Eye (tissue), 1 donor: ENCODE results near the gene FPR1.
A peak's percentile ranks its signal among the peaks of the same experiment; 100 is the strongest.

Experiments used
- DNase-seq: peaks from one replicate; pipeline ENCODE4 v3.0.0-alpha.2; 2015

Gene FPR1

DNA sequence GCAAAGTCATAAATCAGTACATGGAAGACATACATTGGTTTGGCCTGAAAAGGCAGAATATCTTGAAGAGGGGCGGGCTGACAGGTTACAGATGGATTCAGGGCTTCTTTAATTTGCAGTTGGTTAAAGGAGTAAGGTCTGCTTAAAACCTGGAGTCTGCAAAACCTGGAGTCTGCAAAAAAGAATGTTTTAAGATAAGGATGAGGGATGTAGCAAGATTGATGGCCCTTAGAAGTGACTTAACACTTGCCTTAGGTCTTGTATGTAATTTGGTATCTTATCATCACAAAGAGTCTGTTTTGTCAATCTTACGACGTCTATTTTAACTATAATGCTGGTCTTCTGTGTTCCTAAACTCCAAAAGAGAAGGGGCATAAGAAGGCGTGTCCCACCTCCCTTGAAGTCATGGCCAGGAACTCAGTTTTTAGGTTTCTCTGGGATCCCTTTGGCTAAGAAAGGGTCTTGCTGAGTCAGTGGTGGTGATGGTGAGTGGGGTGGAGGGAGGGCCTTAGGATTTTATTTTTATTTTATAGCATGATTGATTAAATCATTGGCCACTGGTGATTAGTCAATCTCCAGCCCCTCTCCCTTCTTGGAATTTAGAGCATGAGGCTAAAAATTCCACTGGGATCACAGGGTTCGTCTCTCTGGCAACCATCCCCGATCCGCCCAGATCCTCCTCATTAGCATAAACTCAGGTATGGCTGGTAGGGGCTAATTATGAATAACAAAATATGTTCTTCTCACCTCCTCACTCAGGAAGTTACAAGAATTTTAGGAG is 17.7 kb downstream of the FPR1 start:
- DNase-seq: no peak

DNA sequence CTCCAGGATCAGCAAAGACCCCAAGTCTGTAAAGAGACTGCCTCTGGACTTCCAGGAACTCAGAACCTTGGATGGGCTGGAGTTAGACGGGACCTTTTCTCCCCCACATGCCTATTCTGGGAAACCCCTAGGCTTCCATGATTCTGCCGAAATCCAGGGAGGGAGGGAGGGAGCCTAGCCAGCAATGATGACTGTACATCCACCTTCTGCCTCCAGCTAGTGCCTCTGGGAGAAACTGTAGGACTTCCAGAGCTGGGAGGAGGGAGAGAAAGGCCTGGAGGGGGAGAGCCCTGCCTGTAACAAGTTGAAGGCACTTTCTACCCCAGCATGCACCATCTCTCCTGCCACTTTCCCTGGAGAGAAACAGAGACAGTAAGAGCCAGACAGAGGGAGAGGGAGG is 21.9 kb downstream of the FPR1 start:
- no peak for DNase-seq

DNA sequence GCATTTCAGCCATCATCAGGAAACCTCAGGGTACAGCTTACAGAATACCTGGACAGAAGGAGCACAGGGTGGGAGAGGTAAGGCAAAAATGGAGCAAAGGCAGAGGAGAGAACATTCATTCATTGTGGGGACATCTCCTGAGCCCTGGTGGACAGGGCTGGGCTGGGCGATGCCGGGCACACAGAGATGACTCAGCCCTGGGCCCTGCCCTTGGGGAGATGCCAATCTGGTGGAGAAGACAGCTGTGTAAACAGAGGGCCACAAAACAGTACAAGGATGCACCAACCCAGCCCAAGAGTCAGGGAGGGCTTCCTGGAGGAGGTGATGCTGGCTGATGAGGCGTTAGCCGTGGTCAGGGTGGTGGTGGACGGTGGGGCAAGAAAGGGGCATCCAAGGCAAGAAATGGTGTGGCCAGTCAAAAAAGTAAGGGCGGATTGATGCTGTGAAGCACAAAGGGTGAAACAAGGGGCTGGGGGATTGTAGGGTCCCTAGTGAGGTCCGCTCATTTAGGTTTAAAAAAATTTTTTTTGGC is 24.3 kb downstream of the FPR1 start:
- no peak for DNase-seq

DNA sequence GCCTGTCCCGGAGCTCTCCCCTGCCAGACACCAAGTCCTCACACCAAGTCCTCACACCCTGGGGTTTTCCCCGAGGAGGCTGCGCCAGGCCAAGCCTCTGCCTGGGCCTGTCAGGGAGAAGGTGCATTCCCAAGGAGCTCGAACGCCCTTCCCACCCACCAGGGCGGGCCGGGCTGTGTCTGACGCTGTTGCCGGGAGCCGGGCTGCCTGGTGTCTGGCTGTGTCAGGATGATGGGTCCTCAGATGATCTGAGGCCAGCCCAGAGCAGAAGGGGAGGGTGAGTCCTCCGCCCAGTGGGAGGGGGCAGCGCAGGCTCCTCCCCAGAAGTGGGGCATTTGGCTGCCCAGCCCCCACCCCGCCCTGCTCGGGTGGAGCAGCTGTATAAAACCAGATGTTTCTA is 25.6 kb downstream of the FPR1 start:
- DNase-seq: peak; percentile 54

DNA sequence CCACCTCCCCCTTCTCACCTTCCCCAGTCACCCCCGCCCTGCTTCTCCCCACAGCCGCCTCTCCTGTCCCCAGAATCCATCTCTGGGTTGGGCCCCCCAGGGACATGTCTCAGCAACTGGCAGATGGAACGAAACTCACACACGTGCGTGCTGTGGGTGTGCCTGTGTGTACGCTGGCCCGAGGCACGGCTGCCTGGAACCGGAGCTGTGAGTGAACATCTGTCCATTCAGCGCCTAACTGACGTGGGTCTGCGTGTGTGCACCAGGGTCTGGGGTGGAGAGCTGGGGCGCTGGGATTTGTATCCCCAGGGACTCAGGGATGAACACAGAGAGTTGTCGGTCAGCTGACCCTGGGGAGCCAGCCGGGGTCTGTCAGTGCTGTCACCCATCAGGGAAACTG is 27.1 kb downstream of the FPR1 start:
- DNase-seq: no peak

DNA sequence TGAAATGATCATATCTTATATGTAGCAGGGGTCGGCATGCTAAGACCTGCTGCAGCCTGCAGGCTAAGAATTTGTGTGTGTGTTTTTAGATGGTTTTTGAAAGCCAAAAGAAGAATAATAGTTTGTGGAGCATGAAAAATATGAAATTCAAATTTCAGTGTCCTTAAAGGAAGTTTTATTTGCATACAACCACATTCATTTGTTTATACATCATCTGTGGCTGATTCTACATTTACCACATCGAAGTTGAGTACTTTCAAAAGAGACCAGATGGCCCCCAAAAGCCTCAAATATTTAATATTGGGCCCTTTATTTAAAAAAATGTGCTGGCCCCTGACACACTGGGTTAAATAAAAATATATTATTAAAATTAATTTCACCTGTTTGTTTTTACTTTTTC is 29.2 kb downstream of the FPR1 start:
- DNase-seq: no peak

DNA sequence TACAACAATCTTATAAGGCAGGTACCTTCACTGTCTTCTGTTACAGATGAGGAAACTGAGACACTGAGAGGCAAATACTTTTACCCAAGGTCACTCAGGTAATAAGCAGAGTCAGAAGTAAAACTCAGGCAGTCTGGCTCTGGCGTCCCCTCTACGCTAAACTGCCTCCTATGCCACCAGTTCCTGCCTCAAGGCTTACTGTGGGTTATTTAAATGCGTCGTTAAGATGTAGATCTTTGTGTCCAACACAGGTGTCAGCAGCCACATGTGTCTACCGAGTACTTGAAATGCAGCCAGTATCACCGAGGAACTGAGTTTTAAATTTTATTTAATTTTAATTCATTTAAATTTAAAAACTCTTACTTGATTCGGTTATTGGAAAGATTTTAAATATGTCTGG is 29.8 kb downstream of the FPR1 start:
- no peak for DNase-seq

DNA sequence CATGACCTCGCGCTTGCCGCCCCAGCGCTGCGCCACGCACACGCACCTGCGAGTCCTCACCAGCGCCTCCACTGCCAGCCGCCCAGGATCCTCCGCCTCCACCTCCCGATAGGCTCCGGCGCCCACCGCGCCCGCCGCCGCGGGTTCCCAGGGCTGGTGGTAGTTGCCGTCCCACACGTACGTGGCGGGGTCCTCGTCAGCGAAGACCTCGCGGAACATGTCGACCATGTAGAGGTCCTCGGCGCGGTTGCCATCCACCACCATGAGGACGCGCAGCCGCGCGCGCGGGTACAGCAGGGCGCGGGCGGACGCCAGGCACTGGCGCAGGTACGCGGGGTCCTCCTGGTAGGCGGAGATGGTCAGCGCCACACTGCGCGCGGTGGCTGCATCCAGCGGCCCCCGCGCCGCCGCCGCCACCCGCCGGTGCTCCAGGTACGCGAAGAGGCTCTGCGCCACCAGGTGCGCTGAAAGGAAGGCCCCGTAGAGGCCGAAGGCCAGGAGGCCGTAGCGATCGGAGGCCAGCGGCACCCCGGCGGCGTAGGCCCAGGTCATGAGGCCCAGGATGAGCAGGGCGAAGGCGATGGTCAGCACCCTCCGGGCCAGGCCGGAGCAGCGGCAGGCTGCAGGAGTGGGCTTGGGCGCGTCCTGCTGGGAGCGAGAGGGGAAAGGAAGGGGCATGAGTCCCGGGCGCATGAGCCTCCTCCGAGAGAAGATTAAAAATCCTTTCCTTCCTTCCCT is 32.3 kb downstream of the FPR1 start:
- DNase-seq: no peak

DNA sequence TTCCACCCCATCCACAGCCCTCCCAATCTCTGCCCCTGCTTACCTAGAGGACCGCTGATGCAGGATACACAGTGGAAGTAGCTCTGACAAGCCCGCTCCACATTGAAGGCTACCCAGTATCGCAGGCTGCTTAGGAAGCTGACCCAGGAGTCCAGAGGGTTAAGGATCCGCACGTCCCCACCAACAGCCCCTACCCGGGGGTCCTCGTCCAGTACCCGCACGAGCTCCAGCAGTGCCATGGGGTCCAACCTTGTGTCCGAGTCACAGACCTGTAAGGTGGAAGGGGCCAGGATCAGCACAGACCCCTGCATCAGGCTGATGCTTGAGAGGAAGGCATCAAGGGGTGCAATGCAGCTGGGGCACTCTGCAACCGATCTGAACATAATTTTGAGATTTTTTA is 34.8 kb downstream of the FPR1 start:
- no peak for DNase-seq

DNA sequence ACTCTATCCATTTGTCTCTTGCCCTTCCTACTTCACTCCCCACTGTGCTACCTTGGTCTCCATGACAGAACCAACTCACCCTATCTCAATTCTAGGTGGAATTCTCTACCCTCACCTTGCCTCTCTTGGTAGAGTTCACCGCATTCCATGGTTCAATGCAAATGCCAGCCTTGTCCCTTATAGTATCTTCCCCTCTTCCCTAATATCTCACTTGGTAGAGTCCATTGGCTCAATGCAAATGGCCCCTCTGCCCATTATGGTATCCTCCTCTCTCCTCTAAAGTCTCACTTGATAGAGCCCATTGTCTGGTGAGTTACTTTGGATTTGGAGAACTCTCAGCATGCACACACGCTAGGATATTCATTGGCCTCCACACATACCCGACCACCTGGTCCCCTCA is 35.8 kb downstream of the FPR1 start:
- no peak for DNase-seq

DNA sequence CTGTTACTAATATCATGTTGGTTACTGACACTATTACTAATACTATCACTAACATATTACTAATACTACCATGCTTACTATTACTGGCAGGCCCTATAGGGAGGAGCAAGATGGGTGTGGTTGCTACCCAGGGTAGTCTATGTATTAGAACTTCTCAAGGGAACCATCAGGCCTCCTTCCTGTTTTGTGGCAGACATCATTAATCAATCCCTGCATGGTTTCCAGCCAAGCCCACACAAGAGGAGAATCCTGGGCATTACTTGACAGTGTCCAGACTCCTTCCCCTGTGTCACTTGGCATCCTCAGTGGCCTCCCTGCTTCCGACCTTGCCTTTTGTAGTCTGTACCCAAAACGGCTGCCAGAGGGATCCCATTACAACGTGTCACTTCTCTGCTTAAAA is 36.8 kb downstream of the FPR1 start:
- no peak for DNase-seq

DNA sequence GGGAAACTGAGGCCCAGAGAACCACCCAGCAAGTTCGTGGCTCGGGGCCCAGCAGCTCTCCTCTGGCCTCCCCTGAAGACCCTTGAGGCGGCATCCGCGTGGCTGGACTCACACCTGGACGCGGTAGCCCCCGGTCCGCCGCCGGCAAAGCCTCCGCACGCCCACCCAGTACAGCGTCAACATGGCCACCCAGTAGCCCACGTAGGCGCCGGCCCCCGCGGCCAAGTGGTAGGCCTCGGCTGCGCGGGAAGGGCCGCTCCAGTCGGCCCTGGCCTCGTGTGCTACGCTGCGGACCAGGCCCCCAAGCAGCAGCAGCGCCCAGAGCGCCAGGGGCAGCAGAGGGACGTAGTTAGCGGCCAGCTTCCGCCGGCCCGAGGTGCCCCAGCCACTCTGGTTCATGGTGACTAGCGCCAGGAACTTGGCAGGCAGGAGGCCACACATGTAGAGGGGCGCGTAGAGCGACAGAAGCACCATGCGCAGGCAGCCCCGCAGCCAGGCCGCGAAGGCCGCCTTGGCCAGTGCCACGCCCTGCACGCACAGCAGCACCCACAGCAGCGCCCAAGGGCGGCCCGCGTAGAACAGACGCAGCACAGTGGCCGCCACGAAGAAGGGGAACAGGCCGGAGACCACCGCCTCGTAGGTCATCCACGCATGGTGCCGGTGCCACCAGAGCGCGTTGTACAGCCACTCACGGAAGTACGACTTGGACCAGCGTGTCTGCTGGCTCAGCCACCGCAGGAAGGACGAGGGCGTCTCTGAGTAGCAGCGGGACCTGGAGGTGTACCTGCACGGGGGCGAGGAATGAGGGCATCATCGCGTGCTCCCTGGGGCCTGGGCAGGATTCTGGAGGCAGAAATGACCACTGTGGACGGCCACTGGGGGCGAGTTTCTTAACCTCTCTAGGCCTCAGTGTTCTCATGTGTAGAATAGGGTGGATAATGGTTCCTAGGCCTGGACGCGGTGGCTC is 38.1 kb downstream of the FPR1 start:
- no peak for DNase-seq

DNA sequence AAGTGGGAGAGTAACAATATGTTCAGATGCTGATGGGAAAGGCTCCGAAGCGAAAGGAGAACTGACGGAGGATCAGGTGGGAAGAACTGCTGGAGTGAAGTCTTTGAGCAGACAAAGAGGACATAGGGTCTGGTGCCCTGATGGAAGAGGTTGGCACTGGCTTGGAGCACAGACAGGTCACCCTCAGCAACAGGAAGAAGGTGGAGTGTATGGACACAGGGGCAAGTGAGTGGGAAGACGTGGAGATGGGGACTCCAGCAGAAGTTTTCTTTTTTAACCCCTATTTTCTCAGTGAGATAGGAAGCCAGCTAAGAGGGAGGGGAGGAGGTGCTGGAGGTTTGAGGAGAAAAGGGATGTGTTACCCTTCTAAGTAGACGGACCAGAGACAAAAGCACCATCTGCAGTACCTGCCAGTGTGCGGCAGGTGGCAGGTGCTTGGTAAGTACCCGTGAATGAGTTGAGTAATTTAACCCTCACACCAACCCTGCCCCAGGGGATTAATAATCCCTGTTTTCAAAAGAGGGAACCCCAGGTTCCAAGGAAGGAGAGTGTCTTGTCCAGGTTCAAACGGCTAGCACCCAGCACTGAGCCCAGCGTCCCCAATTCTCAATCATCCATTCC is 39.1 kb downstream of the FPR1 start:
- peak; percentile 41 for DNase-seq

DNA sequence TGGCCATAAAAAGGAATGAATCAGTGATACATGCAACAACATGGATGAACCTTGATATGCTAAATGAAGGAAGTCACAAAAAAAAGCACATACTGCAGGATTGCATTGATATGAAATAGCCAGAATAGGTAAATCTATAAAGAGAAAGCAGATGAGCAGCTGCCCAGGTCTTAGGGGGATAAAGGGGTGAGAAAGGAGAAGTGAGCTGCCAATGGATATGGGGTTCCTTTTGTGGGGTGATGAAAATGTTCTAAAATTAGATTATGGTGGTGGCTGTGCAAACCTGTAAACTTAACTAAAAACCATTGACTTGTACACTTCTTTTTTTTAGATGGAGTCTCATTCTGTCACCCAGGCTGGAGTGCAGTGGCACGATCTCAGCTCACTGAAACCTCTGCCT is 40.0 kb downstream of the FPR1 start:
- no peak for DNase-seq

DNA sequence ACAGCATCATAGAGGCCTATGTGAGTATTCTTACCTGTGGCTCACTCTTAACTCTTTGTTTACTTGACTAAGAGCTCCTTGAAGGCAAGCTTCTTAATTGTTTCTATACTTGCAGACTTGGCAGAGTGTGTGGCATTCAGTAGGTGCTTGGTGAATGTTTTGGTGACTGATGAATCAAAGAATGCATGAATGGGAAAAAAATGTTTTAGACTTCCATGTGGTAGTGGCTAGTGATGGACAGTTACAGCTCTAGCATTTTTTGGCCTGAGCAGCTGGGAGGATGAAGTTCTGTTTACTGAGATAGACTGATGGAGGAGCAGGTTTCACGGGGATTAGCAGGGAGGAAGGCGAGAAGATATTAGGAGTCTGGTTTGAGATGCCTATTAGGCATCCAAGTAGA is 41.5 kb downstream of the FPR1 start:
- DNase-seq: no peak

DNA sequence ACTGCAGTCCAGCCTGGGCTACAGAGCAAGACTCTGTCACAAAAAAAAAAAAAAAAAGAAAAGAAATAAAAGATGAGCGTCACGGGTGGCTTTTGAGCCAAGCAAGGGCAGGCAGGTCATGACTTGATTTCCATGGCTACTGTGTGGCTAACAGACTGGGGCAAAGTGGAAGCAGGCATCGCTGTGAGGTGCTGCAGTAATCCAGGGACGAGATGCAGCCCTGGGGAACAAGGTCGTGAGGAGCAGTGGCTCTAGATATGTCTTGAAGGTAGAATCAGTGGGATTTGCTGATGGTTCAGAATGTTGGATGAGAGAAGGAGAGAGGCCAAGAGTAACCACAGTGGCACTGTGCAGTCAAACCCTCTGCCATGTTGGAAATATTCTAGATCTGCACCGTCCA is 42.1 kb downstream of the FPR1 start:
- no peak for DNase-seq

DNA sequence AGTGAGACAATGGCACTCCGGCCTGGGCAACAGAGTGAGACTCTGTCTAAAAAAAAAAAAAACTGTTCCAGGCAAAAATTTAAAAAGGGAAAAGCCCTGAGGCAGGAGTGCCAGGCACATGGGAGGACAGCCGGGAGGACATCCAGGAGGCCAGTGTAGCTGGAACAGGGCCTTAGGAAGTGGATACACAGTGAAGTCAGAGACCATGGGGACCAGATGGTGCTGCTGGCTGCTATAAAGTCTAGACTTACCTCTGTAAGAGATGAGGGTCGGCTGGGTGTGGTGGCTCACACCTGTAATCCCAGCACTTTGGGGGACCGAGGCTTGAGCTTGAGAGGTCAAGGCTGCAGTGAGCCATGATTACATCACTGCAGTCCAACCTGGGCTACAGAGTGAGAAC is 42.9 kb downstream of the FPR1 start:
- no peak for DNase-seq

DNA sequence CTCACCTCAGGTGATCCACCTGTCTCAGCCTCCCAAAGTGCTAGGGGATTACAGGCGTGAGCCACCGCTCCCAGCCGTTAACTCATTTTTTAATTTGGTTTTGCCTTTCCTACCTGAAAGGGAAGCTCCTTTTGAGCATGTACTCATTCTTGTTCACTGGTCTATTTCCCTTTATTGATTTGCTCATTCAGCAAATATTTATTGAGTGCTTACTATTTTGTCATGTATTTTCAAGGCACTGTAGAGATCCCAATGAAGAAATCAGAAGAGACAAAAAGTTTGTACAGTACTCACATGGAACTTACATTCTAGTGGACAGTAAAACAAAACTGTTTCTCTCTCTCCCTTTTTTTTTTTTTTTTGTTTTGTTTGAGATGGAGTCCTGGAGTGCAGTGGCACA is 44.8 kb downstream of the FPR1 start:
- DNase-seq: no peak

DNA sequence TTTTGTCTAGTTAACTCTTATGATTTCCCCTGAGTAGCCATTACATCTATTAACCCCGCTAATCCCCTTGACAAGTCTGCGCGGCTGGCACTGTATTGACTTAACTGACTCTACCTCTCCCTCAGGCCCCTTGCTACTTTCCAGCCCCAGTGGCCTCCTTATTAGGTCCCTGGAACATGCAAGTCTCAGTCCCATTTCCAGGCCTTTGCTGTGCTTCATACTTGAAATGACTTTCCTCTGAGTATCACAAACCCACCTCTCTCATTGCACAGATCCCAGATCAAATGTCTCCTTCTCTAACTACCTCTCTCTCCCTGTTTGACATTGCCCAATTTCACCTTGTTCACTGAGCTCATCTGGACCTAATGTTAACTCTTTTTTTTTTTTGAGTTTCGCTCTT is 45.4 kb downstream of the FPR1 start:
- no peak for DNase-seq

DNA sequence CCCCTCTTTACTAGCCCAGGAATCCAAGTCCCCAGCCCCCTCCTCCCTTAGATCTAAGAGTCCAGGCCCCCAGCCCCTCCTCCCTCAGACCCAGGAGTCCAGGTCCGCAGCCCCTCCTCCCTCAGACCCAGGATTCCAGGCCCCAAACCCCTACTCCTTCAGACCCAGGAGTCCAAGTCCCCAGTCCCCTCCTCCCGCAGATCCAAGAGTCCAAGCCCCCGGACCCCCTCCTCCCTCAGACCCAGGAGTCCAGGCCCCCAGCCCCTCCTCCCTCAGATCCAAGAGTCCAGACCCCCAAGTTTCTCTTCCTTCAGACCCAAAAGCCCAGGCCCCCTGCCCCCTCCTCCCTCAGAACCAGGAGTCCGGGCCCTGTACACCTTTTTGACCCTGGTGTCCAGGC is 47.1 kb downstream of the FPR1 start:
- no peak for DNase-seq

DNA sequence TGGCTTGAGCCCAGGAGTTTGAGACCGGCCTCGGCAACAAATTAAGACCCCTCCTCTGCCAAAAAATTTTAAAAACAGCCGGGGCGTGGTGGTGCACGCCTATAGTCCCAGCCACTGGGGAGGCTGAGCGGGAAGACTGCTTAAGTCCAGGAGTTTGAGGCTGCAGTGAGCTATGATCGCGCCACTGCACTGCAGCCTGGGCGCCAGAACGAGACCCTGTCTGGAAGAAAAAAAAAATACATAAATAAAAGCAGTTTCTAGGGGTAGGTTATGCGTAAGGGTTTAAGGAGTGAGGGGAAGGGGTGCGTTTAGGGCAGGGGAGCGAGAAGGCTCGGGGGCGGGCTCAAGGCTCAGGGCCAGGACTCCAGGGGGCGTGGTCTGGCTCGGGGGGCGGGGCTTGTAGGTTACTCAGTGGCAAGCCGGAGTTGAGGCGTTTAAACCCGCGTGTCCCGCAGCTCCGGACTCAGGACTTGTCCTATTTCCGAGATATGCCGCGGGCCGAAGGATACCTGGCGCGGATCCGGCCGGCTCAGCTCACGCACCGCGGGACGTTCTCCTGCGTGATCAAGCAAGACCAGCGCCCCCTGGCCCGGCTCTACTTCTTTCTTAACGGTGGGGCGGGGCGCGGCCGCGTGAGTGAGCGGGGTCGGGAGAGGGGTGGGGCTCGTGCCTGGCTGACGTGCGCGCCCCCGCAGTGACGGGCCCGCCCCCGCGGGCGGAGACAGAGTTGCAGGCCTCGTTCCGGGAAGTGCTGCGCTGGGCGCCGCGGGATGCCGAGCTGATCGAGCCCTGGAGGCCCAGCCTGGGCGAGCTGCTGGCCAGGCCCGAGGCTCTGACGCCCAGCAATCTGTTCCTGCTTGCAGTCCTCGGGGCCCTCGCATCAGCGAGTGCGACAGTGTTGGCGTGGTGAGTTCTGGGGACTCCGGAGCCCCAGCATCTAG is 47.8 kb downstream of the FPR1 start:
- DNase-seq: peak; percentile 98
